Astrocyte of the cerebellum (primary cell): ENCODE measurements around the gene TRIM67.
A peak's percentile ranks its signal among the peaks of the same experiment; 100 is the strongest.

Experiments
- DNase-seq: peaks from one replicate; pipeline ENCODE4 v3.0.0-alpha.2; 2011; ENCODE audit warnings: low read depth
- H3K4me3 ChIP-seq: 2 replicates; pipeline ENCODE4 v1.5.1; 2011; ENCODE audit warnings: mild to moderate bottlenecking, low read depth, low read length, moderate library complexity
- CTCF ChIP-seq: IDR thresholded peaks from 2 replicates; pipeline ENCODE4 v1.5.1; 2012; ENCODE audit warnings: low read length, low read depth, moderate library complexity, mild to moderate bottlenecking; ENCODE audit errors: missing control alignments
- in situ Hi-C: cut with HindIII; loops from 2 replicates; pipeline ENCODE4 v1.10.0; 2017; ENCODE audit warnings: low sequenced_read_pairs

TRIM67 gene

GRCh38 chr1:231139659-231140654 lies 21.9 kb upstream of the TRIM67 start:
- no peak for TF ChIP-seq CTCF
- DNase-seq: peak; percentile 97
- in situ Hi-C loops: loop anchor here (5.0 kb wide), 2 partner anchors 68 to 103 kb away; no protein-coding TSS in a partner anchor
- H3K4me3 ChIP-seq: no peak overlapping the region

GRCh38 chr1:231144416-231145193 lies 17.3 kb upstream of the TRIM67 start:
- no peak for TF ChIP-seq CTCF
- in situ Hi-C loops: loop anchor here (5.0 kb wide), 2 partner anchors 72 to 107 kb away; no protein-coding TSS in a partner anchor
- DNase-seq: no peak
- H3K4me3 ChIP-seq: no peak overlapping the region

- no peak overlapping the region for H3K4me3 ChIP-seq
- no peak for DNase-seq
- TF ChIP-seq CTCF: no peak
- in situ Hi-C loops: no loop called here
These were observed 14.0 kb upstream of the TRIM67 start for GRCh38 chr1:231147896-231148295.

- no peak overlapping the region for H3K4me3 ChIP-seq
- in situ Hi-C loops: loop anchor here (5.0 kb wide), 1 partner anchor 45 kb away; no protein-coding TSS in a partner anchor
- TF ChIP-seq CTCF: no peak
- no peak for DNase-seq
These were observed 10.0 kb upstream of the TRIM67 start for GRCh38 chr1:231151811-231152210.

- in situ Hi-C loops: loop anchor here (5.0 kb wide), 1 partner anchor 44 kb away; no protein-coding TSS in a partner anchor
- no peak for TF ChIP-seq CTCF
- H3K4me3 ChIP-seq: no peak overlapping the region
- no peak for DNase-seq
These were observed 8.1 kb upstream of the TRIM67 start for GRCh38 chr1:231153726-231154125.

- H3K4me3 ChIP-seq: no peak overlapping the region
These were observed 6.0 kb upstream of the TRIM67 start for GRCh38 chr1:231155808-231156207.

More at GRCh38 chr1:231155808-231156207, 6.0 kb upstream of the TRIM67 start:
- in situ Hi-C loops: no loop called here
- no peak for TF ChIP-seq CTCF
- DNase-seq: no peak
